Measurements from ENCODE around the gene ARHGAP28. TPM values are rescaled to one million over a fixed set of nuclear protein-coding genes. Genes with fewer than 3 reads are reported as not detected.

The ARHGAP28 gene
- total and polyA plus RNA-seq, 5 donors: 0.93 to 6.1 (median 4.0) TPM

- Histone ChIP-seq H3K9me3 (ENCODE audit: control insufficient read depth, low read length) (no peaks in the 10 kb centered on the region), H3K4me3 (ENCODE audit: low read length) (no peak overlapping the region), H3K27ac (ENCODE audit: low read length) (no peak overlapping the region), H3K27me3 (ENCODE audit: control insufficient read depth, insufficient read depth) (no peaks in the 10 kb centered on the region), H3K4me1 (ENCODE audit: control insufficient read depth, insufficient read depth, low read length) (no peaks in the 10 kb centered on the region)
- peak in 2 of 3 donors; percentile 26 to 39 for DNase-seq
- intact Hi-C loops (cut with DNase I): loop anchor here (2.0 to 10.0 kb wide), 4 partner anchors 161 to 1011 kb away; partner anchors contain the start of gene ARHGAP28 (in 1 of the 4)
- ATAC-seq: peak; percentile 66 to 86
- WGBS: 24% methylated on average over 4 of the region's 4 CpGs
Measured at GRCh38 chr18:6885992-6886796, 156.7 kb downstream of the ARHGAP28 start.

DNA sequence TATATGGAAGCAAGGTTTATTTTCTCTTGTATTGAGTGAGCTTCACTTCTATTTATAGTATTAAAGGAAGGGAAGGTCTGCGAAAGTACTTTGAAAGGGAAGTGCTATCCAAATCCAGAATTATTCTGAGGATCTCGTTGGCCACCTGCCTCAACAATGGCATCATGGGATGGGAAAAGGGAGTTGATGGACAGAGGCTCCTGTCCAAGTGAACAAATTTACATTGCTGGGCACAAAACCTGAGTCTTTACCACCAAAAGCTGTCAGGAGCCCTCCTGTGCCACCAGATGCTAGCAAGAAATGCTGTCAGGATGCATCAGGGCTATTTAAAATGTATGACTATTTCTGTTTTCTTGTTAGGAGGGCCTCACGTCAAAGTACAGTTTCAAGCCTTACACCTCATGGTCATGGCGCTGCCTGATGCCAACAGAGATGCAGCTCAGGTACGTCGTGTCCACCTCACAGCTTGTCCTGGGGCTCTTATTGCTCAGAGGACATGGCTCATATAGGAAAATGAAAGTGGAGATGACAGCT, 157.3 kb downstream of the ARHGAP28 start:
- ATAC-seq (no peak), DNase-seq (no peak)
- intact Hi-C loops (cut with DNase I): loop anchor here (2.0 to 10.0 kb wide), 4 partner anchors 162 to 1012 kb away; partner anchors contain the start of gene ARHGAP28 (in 1 of the 4)
- Histone ChIP-seq H3K27ac (ENCODE audit: low read length) (no peak overlapping the region), H3K27me3 (ENCODE audit: control insufficient read depth, insufficient read depth) (no peaks in the 10 kb centered on the region), H3K4me3 (ENCODE audit: low read length) (no peak overlapping the region), H3K4me1 (ENCODE audit: control insufficient read depth, insufficient read depth, low read length) (no peaks in the 10 kb centered on the region), H3K9me3 (ENCODE audit: control insufficient read depth, low read length) (no peaks in the 10 kb centered on the region)
- WGBS: 74% methylated on average over 6 of the region's 6 CpGs

DNA sequence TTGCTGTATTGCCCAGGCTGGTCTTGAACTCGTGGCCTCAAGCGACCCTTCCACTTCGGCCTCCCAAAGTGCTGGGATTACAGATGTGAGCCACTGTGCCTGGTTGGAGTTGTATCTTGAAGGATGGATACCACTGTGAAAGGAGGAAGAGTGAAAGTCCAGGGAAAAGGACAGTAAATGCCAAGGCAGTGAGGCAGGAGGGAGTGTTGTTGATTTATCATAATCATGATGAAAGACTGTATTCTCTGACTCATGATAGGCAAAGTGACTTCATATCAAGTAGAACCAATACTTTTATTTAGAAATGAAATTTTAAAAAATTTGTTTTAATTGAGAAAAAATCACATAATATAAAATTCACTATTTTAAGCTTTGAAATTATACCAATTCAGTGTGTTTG, 162.3 kb downstream of the ARHGAP28 start:
- no peak overlapping the region for H3K27ac ChIP-seq (ENCODE audit: low read length)
- intact Hi-C loops (cut with DNase I): no loop called here
- no peaks in the 10 kb centered on the region for H3K9me3 ChIP-seq (ENCODE audit: control insufficient read depth, low read length)
- no peaks in the 10 kb centered on the region for H3K27me3 ChIP-seq (ENCODE audit: control insufficient read depth, insufficient read depth)
- no peak for DNase-seq
- no peak overlapping the region for H3K4me3 ChIP-seq (ENCODE audit: low read length)
- no peaks in the 10 kb centered on the region for H3K4me1 ChIP-seq (ENCODE audit: control insufficient read depth, insufficient read depth, low read length)
- no peak for ATAC-seq
- 97% methylated on average over 3 of the region's 3 CpGs for WGBS

DNA sequence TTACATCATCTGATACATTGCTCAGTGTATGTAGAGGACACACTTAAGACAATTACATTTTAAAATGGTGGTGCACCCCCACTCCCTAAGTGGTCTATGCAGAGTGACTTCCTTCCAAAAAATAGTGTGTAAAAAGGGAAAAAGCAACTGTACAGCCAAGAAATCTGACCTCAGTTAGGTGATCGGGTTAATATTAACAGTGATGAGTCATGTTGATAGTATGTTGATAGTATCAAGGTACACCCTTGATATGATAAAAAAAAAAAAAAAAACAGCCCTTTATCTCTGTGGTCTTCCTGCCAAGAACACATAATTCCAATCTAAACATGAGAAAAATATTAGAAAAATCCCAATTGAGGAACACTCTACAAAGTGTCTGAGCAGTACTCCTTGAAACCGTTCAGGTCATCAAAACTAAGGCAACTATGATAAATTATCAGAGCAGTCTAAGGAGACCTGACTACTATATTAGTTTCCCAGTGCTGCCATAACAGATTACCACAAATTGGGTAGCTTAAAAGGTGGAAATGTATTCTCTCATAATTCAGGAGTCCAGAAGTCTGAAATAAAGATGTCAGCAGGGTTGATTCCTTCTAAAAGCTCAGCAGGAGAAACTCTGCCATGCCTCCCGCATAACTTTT, 171.9 kb downstream of the ARHGAP28 start:
- DNase-seq: no peak
- H3K27ac ChIP-seq (ENCODE audit: low read length): no peak overlapping the region
- no peaks in the 10 kb centered on the region for H3K4me1 ChIP-seq (ENCODE audit: control insufficient read depth, insufficient read depth, low read length)
- intact Hi-C loops (cut with DNase I): no loop called here
- no peak overlapping the region for H3K4me3 ChIP-seq (ENCODE audit: low read length)
- WGBS: 86% methylated on average over 3 of the region's 3 CpGs
- H3K27me3 ChIP-seq (ENCODE audit: control insufficient read depth, insufficient read depth): no peaks in the 10 kb centered on the region
- peaks cover 5% of the 10 kb centered on the region for H3K9me3 ChIP-seq (ENCODE audit: control insufficient read depth, low read length)
- no peak for ATAC-seq

GRCh38 chr18:6917072-6917471, 187.6 kb downstream of the ARHGAP28 start:
- H3K27ac ChIP-seq (ENCODE audit: low read length): no peak overlapping the region
- no peak overlapping the region for H3K4me3 ChIP-seq (ENCODE audit: low read length)
- DNase-seq (no peak), ATAC-seq (no peak)
- no peaks in the 10 kb centered on the region for H3K4me1 ChIP-seq (ENCODE audit: control insufficient read depth, insufficient read depth, low read length)
- H3K27me3 ChIP-seq (ENCODE audit: control insufficient read depth, insufficient read depth): no peaks in the 10 kb centered on the region
- intact Hi-C loops (cut with DNase I): loop anchor here in 1 of 4 donors (10.0 kb wide), 1 partner anchor 258 kb away; no protein-coding TSS in a partner anchor
- peaks cover 2% of the 10 kb centered on the region for H3K9me3 ChIP-seq (ENCODE audit: control insufficient read depth, low read length)
- WGBS: 90% methylated on average over 3 of the region's 3 CpGs

- Histone ChIP-seq H3K4me1 (ENCODE audit: control insufficient read depth, insufficient read depth, low read length) (no peaks in the 10 kb centered on the region), H3K27ac (ENCODE audit: low read length) (no peak overlapping the region), H3K27me3 (ENCODE audit: control insufficient read depth, insufficient read depth) (no peaks in the 10 kb centered on the region), H3K4me3 (ENCODE audit: low read length) (no peak overlapping the region), H3K9me3 (ENCODE audit: control insufficient read depth, low read length) (peaks cover 2% of the 10 kb centered on the region)
- DNase-seq (peak in 2 of 3 donors; percentile 25 to 40), ATAC-seq (peak; percentile 51 to 52)
- WGBS: 77% methylated on average over 37 of the region's 37 CpGs
- intact Hi-C loops (cut with DNase I): loop anchor here in 2 of 4 donors (10.0 kb wide), 1 partner anchor 254 kb away; no protein-coding TSS in a partner anchor
Measured at GRCh38 chr18:6920099-6920955, 190.8 kb downstream of the ARHGAP28 start.

DNA sequence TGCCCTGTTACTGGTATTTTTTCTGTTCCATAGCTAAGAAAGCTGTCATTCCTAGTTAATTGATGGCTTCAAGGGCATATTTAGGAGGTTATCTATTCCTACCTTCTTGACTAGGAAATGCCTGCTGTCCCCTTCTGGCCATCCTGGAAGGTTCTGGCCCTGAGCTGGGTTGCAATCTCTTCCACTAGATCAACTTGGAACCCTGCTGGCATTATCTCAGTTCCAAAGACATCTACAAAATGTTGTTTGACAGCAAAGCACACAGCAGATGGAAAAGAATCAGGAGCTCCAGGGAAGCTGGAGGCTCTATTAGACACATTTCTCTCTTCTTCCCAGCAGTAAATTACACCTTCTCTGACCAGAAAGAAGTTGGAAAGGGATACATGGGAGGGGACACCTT, 192.1 kb downstream of the ARHGAP28 start:
- peaks cover 2% of the 10 kb centered on the region for H3K9me3 ChIP-seq (ENCODE audit: control insufficient read depth, low read length)
- intact Hi-C loops (cut with DNase I): loop anchor here in 2 of 4 donors (10.0 kb wide), 1 partner anchor 253 kb away; no protein-coding TSS in a partner anchor
- ATAC-seq: no peak
- H3K4me3 ChIP-seq (ENCODE audit: low read length): no peak overlapping the region
- H3K27me3 ChIP-seq (ENCODE audit: control insufficient read depth, insufficient read depth): no peaks in the 10 kb centered on the region
- no peak for DNase-seq
- H3K4me1 ChIP-seq (ENCODE audit: control insufficient read depth, insufficient read depth, low read length): no peaks in the 10 kb centered on the region
- no peak overlapping the region for H3K27ac ChIP-seq (ENCODE audit: low read length)

- Histone ChIP-seq H3K27me3 (ENCODE audit: control insufficient read depth, insufficient read depth) (no peaks in the 10 kb centered on the region), H3K4me1 (ENCODE audit: control insufficient read depth, insufficient read depth, low read length) (no peaks in the 10 kb centered on the region), H3K9me3 (ENCODE audit: control insufficient read depth, low read length) (no peaks in the 10 kb centered on the region), H3K27ac (ENCODE audit: low read length) (no peak overlapping the region), H3K4me3 (ENCODE audit: low read length) (no peak overlapping the region)
- ATAC-seq (no peak), DNase-seq (no peak)
- 86% methylated on average over 1 of the region's 1 CpG for WGBS
- intact Hi-C loops (cut with DNase I): loop anchor here in 2 of 4 donors (10.0 kb wide), 1 partner anchor 252 kb away; no protein-coding TSS in a partner anchor
Measured at GRCh38 chr18:6923220-6923619, 193.7 kb downstream of the ARHGAP28 start.

GRCh38 chr18:6927153-6927552, 197.6 kb downstream of the ARHGAP28 start:
- Histone ChIP-seq H3K27me3 (ENCODE audit: control insufficient read depth, insufficient read depth) (no peaks in the 10 kb centered on the region), H3K4me1 (ENCODE audit: control insufficient read depth, insufficient read depth, low read length) (no peaks in the 10 kb centered on the region), H3K4me3 (ENCODE audit: low read length) (no peak overlapping the region), H3K9me3 (ENCODE audit: control insufficient read depth, low read length) (no peaks in the 10 kb centered on the region), H3K27ac (ENCODE audit: low read length) (no peak overlapping the region)
- ATAC-seq (no peak), DNase-seq (no peak)
- intact Hi-C loops (cut with DNase I): loop anchor here in 2 of 4 donors (10.0 kb wide), 1 partner anchor 248 kb away; no protein-coding TSS in a partner anchor
- WGBS: 74% methylated on average over 2 of the region's 2 CpGs

- ATAC-seq (no peak), DNase-seq (no peak)
- no peaks in the 10 kb centered on the region for H3K27me3 ChIP-seq (ENCODE audit: control insufficient read depth, insufficient read depth)
- H3K9me3 ChIP-seq (ENCODE audit: control insufficient read depth, low read length): no peaks in the 10 kb centered on the region
- no peak overlapping the region for H3K27ac ChIP-seq (ENCODE audit: low read length)
- 82% methylated on average over 11 of the region's 11 CpGs for WGBS
- no peaks in the 10 kb centered on the region for H3K4me1 ChIP-seq (ENCODE audit: control insufficient read depth, insufficient read depth, low read length)
- no peak overlapping the region for H3K4me3 ChIP-seq (ENCODE audit: low read length)
- intact Hi-C loops (cut with DNase I): loop anchor here in 2 of 4 donors (10.0 kb wide), 1 partner anchor 246 kb away; no protein-coding TSS in a partner anchor
Measured at GRCh38 chr18:6928359-6928758, 198.8 kb downstream of the ARHGAP28 start.

All from right cardiac atrium (tissue), 5 donors.